ENCODE measurements around the gene MKNK2.

- TF ChIP-seq, protein P1, sequence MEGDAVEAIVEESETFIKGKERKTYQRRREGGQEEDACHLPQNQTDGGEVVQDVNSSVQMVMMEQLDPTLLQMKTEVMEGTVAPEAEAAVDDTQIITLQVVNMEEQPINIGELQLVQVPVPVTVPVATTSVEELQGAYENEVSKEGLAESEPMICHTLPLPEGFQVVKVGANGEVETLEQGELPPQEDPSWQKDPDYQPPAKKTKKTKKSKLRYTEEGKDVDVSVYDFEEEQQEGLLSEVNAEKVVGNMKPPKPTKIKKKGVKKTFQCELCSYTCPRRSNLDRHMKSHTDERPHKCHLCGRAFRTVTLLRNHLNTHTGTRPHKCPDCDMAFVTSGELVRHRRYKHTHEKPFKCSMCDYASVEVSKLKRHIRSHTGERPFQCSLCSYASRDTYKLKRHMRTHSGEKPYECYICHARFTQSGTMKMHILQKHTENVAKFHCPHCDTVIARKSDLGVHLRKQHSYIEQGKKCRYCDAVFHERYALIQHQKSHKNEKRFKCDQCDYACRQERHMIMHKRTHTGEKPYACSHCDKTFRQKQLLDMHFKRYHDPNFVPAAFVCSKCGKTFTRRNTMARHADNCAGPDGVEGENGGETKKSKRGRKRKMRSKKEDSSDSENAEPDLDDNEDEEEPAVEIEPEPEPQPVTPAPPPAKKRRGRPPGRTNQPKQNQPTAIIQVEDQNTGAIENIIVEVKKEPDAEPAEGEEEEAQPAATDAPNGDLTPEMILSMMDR (IDR thresholded peaks at IDR 0.05; ENCODE audit: low read length), result no peak
- TF ChIP-seq EZH2 (IDR thresholded peaks at IDR 0.05; ENCODE audit: borderline replicate concordance, low read length), result no peak
Measured at GRCh38 chr19:2032296-2032941, 18.6 kb downstream of the MKNK2 start.

All from OCI-LY1 (cell line).